Stimulated activated CD4-positive, alpha-beta T cell treated with anti-CD3 and anti-CD28 coated beads, Interleukin-4, amount 100 ng/mL, for 1 hour (primary cell): ENCODE measurements around the gene PANX2.
"Not testable (repeated sequence)": the region's sequence is repeated elsewhere in the genome, so short reads cannot be mapped to it uniquely, and the experiment has no call there.

Experiments used
- DNase-seq: peaks from one replicate; pipeline ENCODE4 v3.0.0-alpha.2; 2020

The PANX2 gene

GRCh38 chr22:50170453-50171318 lies at the start of gene PANX2:
PANX2 (plus strand) TSS chr22:50170731; CDS start chr22:50170731, 0 bp downstream.
- DNase-seq, result no peak

GRCh38 chr22:50121202-50121740 lies 49.3 kb upstream of the PANX2 start:
- no peak for DNase-seq

GRCh38 chr22:50123119-50123518 lies 47.4 kb upstream of the PANX2 start:
- no peak for DNase-seq

- no peak for DNase-seq
Measured at GRCh38 chr22:50125029-50125428, 45.5 kb upstream of the PANX2 start.

- DNase-seq, result no peak
Measured at GRCh38 chr22:50129121-50129736, 41.3 kb upstream of the PANX2 start.

- no peak for DNase-seq
Measured at GRCh38 chr22:50131894-50132293, 38.6 kb upstream of the PANX2 start.

GRCh38 chr22:50134481-50134880 lies 36.0 kb upstream of the PANX2 start:
- no peak for DNase-seq

- DNase-seq, result no peak
Measured at GRCh38 chr22:50136581-50137015, 33.9 kb upstream of the PANX2 start.

GRCh38 chr22:50137277-50137676 lies 33.3 kb upstream of the PANX2 start:
- not testable (repeated sequence) for DNase-seq

GRCh38 chr22:50138041-50138440 lies 32.5 kb upstream of the PANX2 start:
- DNase-seq, result no peak

- DNase-seq, result no peak
Measured at GRCh38 chr22:50138988-50139387, 31.5 kb upstream of the PANX2 start.

GRCh38 chr22:50139843-50140415 lies 30.6 kb upstream of the PANX2 start:
- DNase-seq, result no peak

- DNase-seq, result no peak
Measured at GRCh38 chr22:50140615-50141014, 29.9 kb upstream of the PANX2 start.

GRCh38 chr22:50141462-50141861 lies 29.1 kb upstream of the PANX2 start:
- DNase-seq, result no peak

- DNase-seq, result no peak
Measured at GRCh38 chr22:50141891-50142363, 28.6 kb upstream of the PANX2 start.

GRCh38 chr22:50143096-50143495 lies 27.4 kb upstream of the PANX2 start:
- no peak for DNase-seq

- no peak for DNase-seq
Measured at GRCh38 chr22:50144005-50144614, 26.4 kb upstream of the PANX2 start.

GRCh38 chr22:50145721-50146438 lies 24.7 kb upstream of the PANX2 start:
- no peak for DNase-seq

GRCh38 chr22:50146439-50147238 lies 23.9 kb upstream of the PANX2 start:
- DNase-seq, result no peak

GRCh38 chr22:50147258-50148165 lies 23.0 kb upstream of the PANX2 start:
- DNase-seq, result not testable (repeated sequence)

- DNase-seq, result no peak
Measured at GRCh38 chr22:50148166-50148500, 22.4 kb upstream of the PANX2 start.
